GM13977 (cell line): ENCODE measurements around the gene NR4A1.
A peak's percentile ranks its signal among the peaks of the same experiment; 100 is the strongest.

Source experiments
- DNase-seq: peaks from one replicate; pipeline ENCODE4 v3.0.0; 2012; ENCODE audit warnings: low spot score
- CTCF ChIP-seq: IDR thresholded peaks from 2 replicates; pipeline ENCODE4 v1.5.1; 2012; ENCODE audit warnings: mild to moderate bottlenecking, control low read depth; ENCODE audit not compliant: insufficient read depth; ENCODE audit errors: extremely low read depth, missing control alignments
- in situ Hi-C: fragments of 300-500 bp; cut with MboI; formaldehyde crosslinking; loops from one replicate; pipeline ENCODE4 v1.12.0; 2022; ENCODE audit warnings: low sequenced_read_pairs, low pct_unique_long_range_greater_than_20kb, mixed read lengths, inconsistent platforms; ENCODE audit not compliant: unreplicated experiment

The NR4A1 gene

GRCh38 chr12:52050758-52051541 is at the start of gene NR4A1:
Gene NR4A1 (plus strand): TSS chr12:52051442. CDS start chr12:52054329, 2,887 bp downstream.
- peak; percentile 40 for TF ChIP-seq CTCF
- peak; percentile 98 for DNase-seq
- in situ Hi-C loops: no loop called here

GRCh38 chr12:52003016-52003550 is 48.2 kb upstream of the NR4A1 start:
- no peak for TF ChIP-seq CTCF
- DNase-seq: no peak
- in situ Hi-C loops: no loop called here

GRCh38 chr12:52003591-52003990 is 47.7 kb upstream of the NR4A1 start:
- DNase-seq: no peak
- in situ Hi-C loops: no loop called here
- TF ChIP-seq CTCF: no peak

GRCh38 chr12:52004042-52004648 is 47.1 kb upstream of the NR4A1 start:
- DNase-seq: no peak
- peak; percentile 54 for TF ChIP-seq CTCF
- in situ Hi-C loops: no loop called here

GRCh38 chr12:52005218-52005902 is 45.9 kb upstream of the NR4A1 start:
- in situ Hi-C loops: no loop called here
- no peak for TF ChIP-seq CTCF
- DNase-seq: no peak

GRCh38 chr12:52005903-52006703 is 45.1 kb upstream of the NR4A1 start:
- DNase-seq: peak; percentile 86
- TF ChIP-seq CTCF: no peak
- in situ Hi-C loops: no loop called here
